Fibroblast of lung (primary cell): ENCODE measurements around the gene JOSD2.

ENCODE experiments used
- CTCF ChIP-seq, 2 donors: IDR thresholded peaks in 1 of 2; conservative IDR thresholded peaks in 1 of 2; 1 replicate in 1 of 2; 2 replicates in 1 of 2; pipeline ENCODE4 v1.5.1; 2011 to 2012; ENCODE audit warnings: low read length in 2 of 2, control low read depth in 1 of 2, inconsistent platforms in 1 of 2, low read depth in 1 of 2, mild to moderate bottlenecking in 1 of 2
- EZH2 ChIP-seq: IDR thresholded peaks from 2 replicates; pipeline ENCODE4 v1.5.1; 2012; ENCODE audit warnings: low read length, control low read depth, mild to moderate bottlenecking; ENCODE audit errors: missing control alignments

- TF ChIP-seq CTCF (conservative IDR thresholded peaks at IDR 0.05 in 1 of 2, IDR thresholded peaks at IDR 0.05 in 1 of 2; ENCODE audit: low read depth in 1 of 2, low read length in 2 of 2), result no peak
- no peak for TF ChIP-seq EZH2
Observed at GRCh38 chr19:50517704-50518075, 6.7 kb upstream of the JOSD2 start.
